Keratinocyte (primary cell): ENCODE measurements around the gene RALGPS1. TPM values are rescaled to one million over a fixed set of nuclear protein-coding genes. Genes with fewer than 3 reads are reported as not detected.

Experiments
- DNase-seq: peaks from one replicate; pipeline ENCODE4 v3.0.0-alpha.2; 2011; ENCODE audit warnings: low read depth, missing footprints, low spot score
- FAIRE-seq: peaks from 2 replicates; lab custom pipeline; 2011; peaks lifted over from hg19 to GRCh38; lab: Jason Lieb, UNC
- H2AFZ ChIP-seq: 2 replicates; pipeline ENCODE4 v1.6.0; 2012; ENCODE audit warnings: low read length, control low read depth, inconsistent platforms; ENCODE audit not compliant: control insufficient read depth
- H3K27ac ChIP-seq: 2 replicates; pipeline ENCODE4 v1.5.1; 2011; ENCODE audit warnings: low read length; ENCODE audit not compliant: control insufficient read depth, insufficient read depth
- H3K27me3 ChIP-seq: 3 replicates; pipeline ENCODE4 v1.6.0; 2011; ENCODE audit warnings: low read length; ENCODE audit not compliant: control insufficient read depth, insufficient read depth; ENCODE audit errors: extremely low read depth
- H3K36me3 ChIP-seq, 2 experiments: 2 replicates in 1 of 2; 3 replicates in 1 of 2; pipeline ENCODE4 v1.5.1; 2011; ENCODE audit warnings: low read length in 2 of 2, mild to moderate bottlenecking in 1 of 2; ENCODE audit not compliant: control insufficient read depth in 2 of 2, insufficient read depth in 2 of 2; ENCODE audit errors: extremely low read depth in 1 of 2
- H3K4me1 ChIP-seq: 3 replicates; pipeline ENCODE4 v1.5.1; 2011; ENCODE audit warnings: low read length; ENCODE audit not compliant: control insufficient read depth, insufficient read depth; ENCODE audit errors: extremely low read depth
- H3K4me2 ChIP-seq: 3 replicates; pipeline ENCODE4 v1.6.0; 2011; ENCODE audit warnings: low read depth, low read length; ENCODE audit not compliant: control insufficient read depth, insufficient read depth; ENCODE audit errors: extremely low read depth
- H3K4me3 ChIP-seq, 3 experiments: fragments of 200-600 bp in 1 of 3; sonication (generic) in 1 of 3; 2 replicates in 2 of 3; 3 replicates in 1 of 3; pipeline ENCODE4 v1.5.1; 2011 to 2016; ENCODE audit warnings: low read length in 3 of 3, mild to moderate bottlenecking in 3 of 3, control low read depth in 2 of 3, inconsistent platforms in 1 of 3, low read depth in 1 of 3, mixed read lengths in 1 of 3, mixed run types in 1 of 3, moderate library complexity in 1 of 3; ENCODE audit not compliant: control insufficient read depth in 2 of 3, insufficient read depth in 2 of 3; ENCODE audit errors: extremely low read depth in 1 of 3
- H3K79me2 ChIP-seq: 2 replicates; pipeline ENCODE4 v1.6.0; 2012; ENCODE audit warnings: low read length; ENCODE audit not compliant: control insufficient read depth, insufficient read depth
- H3K9ac ChIP-seq: 3 replicates; pipeline ENCODE4 v1.6.0; 2011; ENCODE audit warnings: low read length; ENCODE audit not compliant: control insufficient read depth, insufficient read depth; ENCODE audit errors: extremely low read depth
- H3K9me1 ChIP-seq: 3 replicates; pipeline ENCODE4 v1.6.0; 2011; ENCODE audit warnings: low read length; ENCODE audit not compliant: control insufficient read depth, insufficient read depth; ENCODE audit errors: extremely low read depth
- H3K9me3 ChIP-seq: 2 replicates; pipeline ENCODE4 v1.5.1; 2012; ENCODE audit warnings: low read depth, low read length; ENCODE audit not compliant: control insufficient read depth
- H4K20me1 ChIP-seq: 3 replicates; pipeline ENCODE4 v1.6.0; 2011; ENCODE audit warnings: low read length; ENCODE audit not compliant: control insufficient read depth, insufficient read depth; ENCODE audit errors: extremely low read depth
- EZH2 ChIP-seq: IDR thresholded peaks from one replicate; pipeline ENCODE4 v1.6.1; 2012; ENCODE audit warnings: inconsistent platforms, mild to moderate bottlenecking, low read length, moderate library complexity
- dilution Hi-C: fragments of 300-500 bp; cut with MboI; formaldehyde crosslinking; loops from one replicate; pipeline ENCODE4 v1.7.0; 2020; ENCODE audit warnings: low sequenced_read_pairs; ENCODE audit not compliant: extremely low pct_ligation_motif_present
- polyA plus RNA-seq, 5 experiments: library from polyadenylated mRNA; depleted of rRNA in 3 of 5; stranded (reverse) in 3 of 5; stranded (forward) in 1 of 5; unstranded in 1 of 5; fragments of >200 nt; gene quantifications; 1 replicate in 1 of 5; 2 replicates in 3 of 5; 3 replicates in 1 of 5; pipeline versions ENCODE4 v1.2.1 to v1.2.3, GENCODE V29; 2011 to 2012; ENCODE audit warnings: missing spikeins in 2 of 5, low read depth in 1 of 5, low replicate concordance in 1 of 5
- TF ChIP-seq, protein P1 (sequence below), 3 experiments: IDR thresholded peaks in 1 of 3; conservative IDR thresholded peaks in 1 of 3; optimal IDR thresholded peaks in 1 of 3; 2 replicates in 2 of 3; 3 replicates in 1 of 3; pipeline versions ENCODE3 to v1.5.1; 2011; ENCODE audit warnings: low read length in 3 of 3, mild to moderate bottlenecking in 3 of 3, moderate library complexity in 2 of 3, control low read depth in 1 of 3, inconsistent platforms in 1 of 3; ENCODE audit not compliant: insufficient read depth in 2 of 3; ENCODE audit errors: extremely low read depth in 1 of 3

Gene RALGPS1
- polyA plus RNA-seq, 1 donor (not counting 4 experiments of a cell fraction or from before 2014, with no cell fraction given): 0.56 TPM

DNA sequence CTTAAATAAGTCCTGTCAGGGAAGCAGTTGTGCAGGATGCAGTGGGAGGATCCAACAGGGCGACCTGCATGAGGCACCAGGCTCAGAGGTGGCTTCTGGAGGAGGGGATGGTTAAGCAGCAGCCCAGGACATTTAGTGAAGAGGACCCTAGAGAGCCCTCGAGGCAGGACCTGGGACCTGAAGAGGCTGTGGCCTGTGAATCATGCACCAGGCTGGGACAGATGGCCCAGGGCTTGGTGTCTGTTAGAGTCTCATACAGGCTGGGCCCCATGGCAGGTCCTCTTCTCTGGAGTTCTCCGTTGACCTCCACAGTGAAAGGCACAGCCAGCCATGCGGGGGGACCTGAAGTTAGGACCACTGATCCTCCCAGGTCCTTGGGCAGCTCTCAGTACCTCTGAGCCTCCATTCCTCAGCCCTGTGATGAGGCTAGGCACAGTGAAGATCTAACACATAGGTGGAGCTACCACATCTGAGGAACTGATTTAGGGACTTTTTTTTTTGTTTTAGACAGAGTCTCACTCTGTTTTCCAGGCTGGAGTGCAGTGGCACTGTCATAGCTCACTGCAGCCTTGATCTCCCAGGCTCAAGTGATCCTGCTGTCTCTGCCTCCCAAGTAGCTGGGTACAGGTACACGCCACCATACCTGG, 289.2 kb downstream of the RALGPS1 start:
- no peaks in the 10 kb centered on the region for H3K4me1 ChIP-seq
- dilution Hi-C loops: no loop called here
- no peak for TF ChIP-seq EZH2
- TF ChIP-seq, protein P1, sequence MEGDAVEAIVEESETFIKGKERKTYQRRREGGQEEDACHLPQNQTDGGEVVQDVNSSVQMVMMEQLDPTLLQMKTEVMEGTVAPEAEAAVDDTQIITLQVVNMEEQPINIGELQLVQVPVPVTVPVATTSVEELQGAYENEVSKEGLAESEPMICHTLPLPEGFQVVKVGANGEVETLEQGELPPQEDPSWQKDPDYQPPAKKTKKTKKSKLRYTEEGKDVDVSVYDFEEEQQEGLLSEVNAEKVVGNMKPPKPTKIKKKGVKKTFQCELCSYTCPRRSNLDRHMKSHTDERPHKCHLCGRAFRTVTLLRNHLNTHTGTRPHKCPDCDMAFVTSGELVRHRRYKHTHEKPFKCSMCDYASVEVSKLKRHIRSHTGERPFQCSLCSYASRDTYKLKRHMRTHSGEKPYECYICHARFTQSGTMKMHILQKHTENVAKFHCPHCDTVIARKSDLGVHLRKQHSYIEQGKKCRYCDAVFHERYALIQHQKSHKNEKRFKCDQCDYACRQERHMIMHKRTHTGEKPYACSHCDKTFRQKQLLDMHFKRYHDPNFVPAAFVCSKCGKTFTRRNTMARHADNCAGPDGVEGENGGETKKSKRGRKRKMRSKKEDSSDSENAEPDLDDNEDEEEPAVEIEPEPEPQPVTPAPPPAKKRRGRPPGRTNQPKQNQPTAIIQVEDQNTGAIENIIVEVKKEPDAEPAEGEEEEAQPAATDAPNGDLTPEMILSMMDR (optimal IDR thresholded peaks at IDR 0.05 in 1 of 3, IDR thresholded peaks at IDR 0.05 in 1 of 3, conservative IDR thresholded peaks at IDR 0.05 in 1 of 3; ENCODE audit: extremely low read depth in 1 of 3, insufficient read depth in 2 of 3, low read length in 3 of 3): no peak
- H4K20me1 ChIP-seq: no peaks in the 10 kb centered on the region
- no peak overlapping the region for H3K4me3 ChIP-seq
- H3K79me2 ChIP-seq: no peaks in the 10 kb centered on the region
- H3K36me3 ChIP-seq: no peaks in the 10 kb centered on the region
- H3K9ac ChIP-seq: no peak overlapping the region
- H3K27me3 ChIP-seq: peaks cover 31% of the 10 kb centered on the region
- DNase-seq (no peak), FAIRE-seq (no peak)
- no peak overlapping the region for H3K27ac ChIP-seq
- no peak overlapping the region for H2AFZ ChIP-seq
- no peaks in the 10 kb centered on the region for H3K9me3 ChIP-seq
- H3K4me2 ChIP-seq: no peak overlapping the region
- H3K9me1 ChIP-seq: no peaks in the 10 kb centered on the region

DNA sequence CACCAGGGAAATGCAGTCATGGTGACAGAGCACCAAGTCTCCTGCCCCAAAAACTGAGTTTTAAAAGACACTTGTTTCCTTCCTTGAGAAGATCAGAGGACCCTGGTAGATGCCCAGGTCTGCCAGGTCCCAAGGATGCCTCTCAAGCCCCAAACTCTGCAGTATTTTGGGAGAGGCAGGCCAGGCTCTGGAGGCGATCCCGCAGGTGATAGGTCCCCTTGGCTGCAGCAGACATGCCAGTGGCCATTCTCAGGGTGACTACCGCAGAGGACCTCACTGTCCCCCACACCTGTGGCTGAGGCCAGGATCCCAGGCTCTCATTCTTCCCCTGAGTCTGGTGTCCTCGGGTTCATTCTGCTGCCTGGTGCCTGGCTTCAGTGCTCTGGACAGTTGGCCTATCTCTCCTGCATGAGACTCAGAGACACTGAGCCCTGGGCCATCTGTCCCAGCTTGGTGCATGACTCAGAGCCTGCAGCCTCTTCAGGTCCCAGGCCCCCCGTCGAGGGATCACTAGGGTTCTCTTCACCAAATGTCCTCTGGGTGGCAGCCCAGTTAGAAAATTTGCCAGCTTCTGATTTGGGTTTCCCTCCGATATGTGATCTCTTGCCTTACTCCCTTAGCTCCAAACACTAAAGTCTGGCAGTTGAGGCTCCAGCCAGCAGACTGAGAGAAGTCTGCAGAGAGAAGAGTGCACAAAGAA, 290.3 kb downstream of the RALGPS1 start:
- H3K9me1 ChIP-seq: no peaks in the 10 kb centered on the region
- H3K4me2 ChIP-seq: no peak overlapping the region
- H3K27me3 ChIP-seq: peaks cover 37% of the 10 kb centered on the region
- H3K9ac ChIP-seq: no peak overlapping the region
- H3K79me2 ChIP-seq: no peaks in the 10 kb centered on the region
- H4K20me1 ChIP-seq: no peaks in the 10 kb centered on the region
- no peak overlapping the region for H3K27ac ChIP-seq
- DNase-seq (no peak), FAIRE-seq (no peak)
- no peak overlapping the region for H2AFZ ChIP-seq
- no peak for TF ChIP-seq EZH2
- TF ChIP-seq, protein P1 (optimal IDR thresholded peaks at IDR 0.05 in 1 of 3, IDR thresholded peaks at IDR 0.05 in 1 of 3, conservative IDR thresholded peaks at IDR 0.05 in 1 of 3; ENCODE audit: extremely low read depth in 1 of 3, insufficient read depth in 2 of 3, low read length in 3 of 3): no peak
- H3K36me3 ChIP-seq: no peaks in the 10 kb centered on the region
- H3K4me3 ChIP-seq: no peak overlapping the region
- dilution Hi-C loops: no loop called here
- no peaks in the 10 kb centered on the region for H3K4me1 ChIP-seq
- no peaks in the 10 kb centered on the region for H3K9me3 ChIP-seq
